HUES48 (cell line): Measurements from ENCODE around the gene MAN2A1.

ENCODE experiments used
- H3K27ac ChIP-seq: one replicate; pipeline ENCODE4 v1.7.0; 2013; ENCODE audit warnings: low read depth, low read length, inconsistent platforms
- H3K27me3 ChIP-seq: 2 replicates; pipeline ENCODE4 v1.6.1; 2013; ENCODE audit warnings: mild to moderate bottlenecking, low read length; ENCODE audit not compliant: control insufficient read depth, insufficient read depth
- H3K36me3 ChIP-seq: 2 replicates; pipeline ENCODE4 v1.6.1; 2013; ENCODE audit warnings: low read length; ENCODE audit not compliant: control insufficient read depth, insufficient read depth
- H3K4me1 ChIP-seq: 2 replicates; pipeline ENCODE4 v1.6.1; 2013; ENCODE audit warnings: mild to moderate bottlenecking, low read length; ENCODE audit not compliant: control insufficient read depth, insufficient read depth
- H3K4me3 ChIP-seq: 2 replicates; pipeline ENCODE4 v1.5.1; 2013; ENCODE audit warnings: mild to moderate bottlenecking, low read depth, low read length
- H3K9ac ChIP-seq: 2 replicates; pipeline ENCODE4 v1.6.1; 2013; ENCODE audit warnings: mild to moderate bottlenecking, low read depth, low read length, moderate library complexity
- H3K9me3 ChIP-seq: 2 replicates; pipeline ENCODE4 v1.6.1; 2013; ENCODE audit warnings: low read length; ENCODE audit not compliant: control insufficient read depth, insufficient read depth

The MAN2A1 gene

DNA sequence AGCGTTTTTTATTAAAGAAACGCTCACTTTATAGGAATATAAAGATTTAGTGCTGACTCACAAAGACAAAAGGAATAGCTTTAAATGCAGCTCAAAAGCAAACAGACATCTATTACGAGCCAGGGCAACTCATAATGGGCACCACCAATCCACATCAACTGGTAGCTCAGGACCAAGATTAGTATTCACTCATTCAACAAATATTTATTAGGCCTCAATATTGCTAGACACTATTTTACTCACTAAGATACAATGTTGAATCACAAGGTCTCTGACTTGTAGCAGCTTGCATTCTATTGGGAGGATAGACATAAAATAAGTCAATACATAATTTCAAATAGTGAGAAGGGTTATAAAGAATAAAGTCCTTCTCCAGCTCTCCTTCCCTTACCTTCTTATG lies 8.0 kb upstream of the MAN2A1 start:
- Histone ChIP-seq H3K27ac (no peak overlapping the region), H3K27me3 (no peaks in the 10 kb centered on the region), H3K9ac (no peak overlapping the region), H3K36me3 (no peaks in the 10 kb centered on the region), H3K4me1 (peaks cover 4% of the 10 kb centered on the region), H3K9me3 (no peaks in the 10 kb centered on the region), H3K4me3 (no peak overlapping the region)

DNA sequence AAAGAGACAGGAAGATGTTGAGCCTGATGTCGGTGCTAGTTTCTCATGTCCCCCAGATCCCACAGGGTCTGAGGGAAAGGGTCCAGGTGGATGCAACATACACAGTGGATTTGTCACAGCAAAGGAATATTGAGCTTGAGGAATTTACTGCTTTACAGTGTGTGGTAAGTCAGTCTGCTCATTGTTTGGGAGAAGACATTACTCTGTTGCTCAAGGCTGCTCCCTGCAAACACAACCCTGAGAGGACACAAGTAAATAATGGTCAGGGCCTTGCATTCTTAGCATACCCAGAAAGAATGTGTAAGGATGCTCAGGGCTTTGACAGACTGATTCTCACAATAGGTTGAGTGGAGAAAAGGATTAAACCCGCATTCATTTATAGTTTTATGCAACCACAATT lies 7.3 kb upstream of the MAN2A1 start:
- Histone ChIP-seq H3K27ac (no peak overlapping the region), H3K27me3 (no peaks in the 10 kb centered on the region), H3K9me3 (no peaks in the 10 kb centered on the region), H3K4me1 (peaks cover 4% of the 10 kb centered on the region), H3K9ac (no peak overlapping the region), H3K4me3 (no peak overlapping the region), H3K36me3 (no peaks in the 10 kb centered on the region)

DNA sequence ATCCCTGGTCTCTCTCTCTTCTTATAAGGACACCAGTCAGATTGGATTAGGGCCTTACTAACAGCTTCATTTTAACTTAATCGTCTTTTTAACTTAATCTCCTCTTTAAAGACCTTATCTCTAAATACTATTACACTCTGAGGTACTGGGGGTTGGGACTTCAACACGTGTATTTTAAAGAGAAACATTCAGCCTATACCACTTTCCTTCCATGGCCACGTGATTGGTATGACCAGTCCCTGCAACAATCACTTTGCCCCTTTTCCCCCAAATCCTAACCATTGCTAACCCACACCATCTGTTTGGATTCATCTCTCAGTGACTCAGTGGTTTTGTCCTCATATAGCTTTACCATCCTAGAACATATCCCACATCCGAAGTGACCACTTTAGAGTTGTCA lies 3.8 kb upstream of the MAN2A1 start:
- H3K27ac ChIP-seq, result no peak overlapping the region
- no peaks in the 10 kb centered on the region for H3K9me3 ChIP-seq
- H3K4me1 ChIP-seq, result no peaks in the 10 kb centered on the region
- no peak overlapping the region for H3K4me3 ChIP-seq
- no peaks in the 10 kb centered on the region for H3K36me3 ChIP-seq
- H3K9ac ChIP-seq, result no peak overlapping the region
- H3K27me3 ChIP-seq, result no peaks in the 10 kb centered on the region

DNA sequence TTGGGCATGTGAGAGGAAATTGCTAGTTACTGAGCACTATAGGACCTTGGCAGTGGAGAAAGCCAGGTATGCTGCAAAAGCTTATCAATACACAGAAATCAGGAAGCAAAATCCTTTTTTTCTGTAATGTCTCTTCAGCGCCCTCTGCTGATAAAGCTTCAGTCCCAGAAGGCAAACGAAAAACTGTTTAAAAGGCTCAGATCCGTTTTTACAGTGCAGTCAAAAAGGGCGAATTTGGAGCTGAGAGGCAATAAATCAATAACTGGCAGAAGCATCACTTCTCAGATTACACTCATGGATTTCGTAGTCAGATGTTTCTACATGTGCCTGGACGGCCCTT lies 1.1 kb upstream of the MAN2A1 start:
- Histone ChIP-seq H3K36me3 (no peaks in the 10 kb centered on the region), H3K4me1 (peaks cover 18% of the 10 kb centered on the region), H3K27me3 (no peaks in the 10 kb centered on the region), H3K9ac (peak overlapping the region; percentile 52), H3K4me3 (peak overlapping the region; percentile 96), H3K9me3 (no peaks in the 10 kb centered on the region), H3K27ac (peak overlapping the region; percentile 95)

DNA sequence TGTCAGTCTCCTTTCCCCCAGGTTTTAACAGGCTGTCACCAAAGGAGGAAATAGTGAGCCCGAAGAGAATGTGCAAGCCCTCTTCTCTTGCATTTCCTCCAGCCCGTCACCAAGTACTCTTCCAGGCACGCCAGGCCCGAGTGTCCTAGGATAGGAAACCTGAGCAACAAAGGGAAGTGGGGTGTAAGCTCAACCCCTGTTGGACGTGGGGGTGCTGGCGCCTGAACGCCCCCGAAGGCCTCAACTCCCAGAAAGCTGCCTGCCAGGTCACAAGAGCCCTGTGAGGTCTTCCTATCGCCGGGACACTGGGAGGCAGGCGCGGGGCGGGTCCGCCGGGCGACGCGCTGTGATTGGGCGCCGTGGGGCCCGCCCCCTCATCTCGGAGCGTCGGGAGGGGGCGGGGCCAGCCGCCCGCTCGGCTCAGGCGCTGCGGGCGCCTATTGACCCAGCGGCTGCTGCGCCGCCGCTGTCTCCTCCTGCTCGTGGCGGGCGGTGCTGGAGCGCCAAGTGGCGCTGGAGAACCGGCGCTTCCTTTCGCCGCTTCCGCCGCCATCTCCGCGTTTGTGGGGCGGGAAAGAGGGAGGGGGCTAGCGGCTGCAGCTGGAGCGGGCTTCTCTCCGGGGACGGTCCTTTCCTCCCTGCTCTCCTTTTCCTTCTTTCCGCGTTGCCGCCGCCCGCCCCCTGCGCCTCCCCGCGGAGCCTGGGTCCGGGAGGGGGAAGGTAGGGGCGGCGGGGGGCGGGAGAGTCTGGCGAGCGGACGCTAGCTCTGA lies 572 bp upstream of the MAN2A1 start:
- H3K27me3 ChIP-seq, result no peaks in the 10 kb centered on the region
- H3K4me1 ChIP-seq, result peaks cover 24% of the 10 kb centered on the region
- peak overlapping the region; percentile 80 for H3K9ac ChIP-seq
- H3K36me3 ChIP-seq, result no peaks in the 10 kb centered on the region
- H3K9me3 ChIP-seq, result no peaks in the 10 kb centered on the region
- peak overlapping the region; percentile 95 for H3K27ac ChIP-seq
- H3K4me3 ChIP-seq, result peak overlapping the region; percentile 96

DNA sequence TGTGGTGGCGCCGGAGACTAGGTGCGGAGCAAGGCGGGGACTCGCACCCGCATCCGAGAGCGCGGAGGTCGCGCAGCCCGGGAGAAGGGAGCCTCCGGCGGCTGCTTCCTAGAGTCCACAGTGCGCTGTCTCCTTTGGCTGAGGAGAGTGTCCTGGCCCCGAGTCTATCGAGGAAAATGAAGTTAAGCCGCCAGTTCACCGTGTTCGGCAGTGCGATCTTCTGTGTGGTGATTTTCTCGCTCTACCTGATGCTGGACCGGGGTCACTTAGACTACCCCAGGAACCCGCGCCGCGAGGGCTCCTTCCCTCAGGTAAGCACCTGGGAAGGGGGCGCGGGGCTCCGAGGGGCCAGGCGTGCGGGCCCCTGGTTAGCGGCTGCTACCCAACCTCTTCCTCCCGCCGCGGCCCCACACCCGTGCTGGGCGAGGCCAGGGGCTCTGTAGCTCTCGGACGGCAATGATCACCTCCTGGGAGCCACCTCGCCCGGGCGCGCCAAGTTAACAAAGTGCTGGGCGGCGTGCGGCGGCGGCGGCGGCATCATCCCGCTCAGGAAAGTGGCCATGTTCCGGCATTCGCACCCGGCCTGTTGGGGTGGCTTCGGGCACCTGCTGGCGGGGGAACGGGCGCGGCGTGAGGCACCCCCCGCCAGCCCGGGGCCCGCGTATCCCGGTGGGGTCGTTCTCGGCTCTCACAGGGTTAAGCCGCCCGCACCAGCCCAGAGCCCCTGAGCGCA lies 681 bp downstream of the MAN2A1 start:
- Histone ChIP-seq H3K4me1 (peaks cover 36% of the 10 kb centered on the region), H3K36me3 (no peaks in the 10 kb centered on the region), H3K27me3 (no peaks in the 10 kb centered on the region), H3K4me3 (peak overlapping the region; percentile 96), H3K27ac (peak overlapping the region; percentile 95), H3K9me3 (no peaks in the 10 kb centered on the region), H3K9ac (peak overlapping the region; percentile 80)

DNA sequence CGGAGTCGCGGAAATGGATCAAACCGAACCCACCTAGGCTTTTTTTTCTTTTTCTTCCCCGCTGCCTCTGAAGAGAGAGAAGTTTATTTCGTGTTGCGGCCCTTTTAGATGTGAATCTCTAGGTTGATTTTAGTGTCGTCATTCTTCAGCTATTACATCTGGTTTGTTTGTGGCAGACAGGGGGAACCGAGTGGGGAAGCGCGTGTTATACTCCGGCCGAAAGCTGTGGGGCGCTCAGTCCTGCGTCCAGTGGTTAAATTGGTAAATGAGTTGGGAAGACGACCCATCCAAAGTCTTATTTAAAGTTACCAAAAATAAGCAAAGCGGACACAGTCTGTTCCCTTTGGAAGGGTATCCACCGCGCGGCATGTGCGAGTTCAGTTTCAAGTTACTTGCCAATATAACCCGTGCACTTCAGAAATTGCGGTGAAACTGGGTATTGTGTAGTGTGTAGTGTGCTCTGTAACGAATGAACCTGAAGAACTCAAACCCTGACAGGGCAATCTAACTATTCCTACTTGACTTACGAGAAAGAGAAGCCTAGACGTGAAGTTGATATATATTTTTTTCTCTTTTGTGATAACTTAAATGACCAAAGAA lies 1.3 kb downstream of the MAN2A1 start:
- no peaks in the 10 kb centered on the region for H3K27me3 ChIP-seq
- peak overlapping the region; percentile 96 for H3K4me3 ChIP-seq
- no peaks in the 10 kb centered on the region for H3K36me3 ChIP-seq
- no peaks in the 10 kb centered on the region for H3K9me3 ChIP-seq
- peak overlapping the region; percentile 80 for H3K9ac ChIP-seq
- H3K27ac ChIP-seq, result peak overlapping the region; percentile 95
- H3K4me1 ChIP-seq, result peaks cover 41% of the 10 kb centered on the region

DNA sequence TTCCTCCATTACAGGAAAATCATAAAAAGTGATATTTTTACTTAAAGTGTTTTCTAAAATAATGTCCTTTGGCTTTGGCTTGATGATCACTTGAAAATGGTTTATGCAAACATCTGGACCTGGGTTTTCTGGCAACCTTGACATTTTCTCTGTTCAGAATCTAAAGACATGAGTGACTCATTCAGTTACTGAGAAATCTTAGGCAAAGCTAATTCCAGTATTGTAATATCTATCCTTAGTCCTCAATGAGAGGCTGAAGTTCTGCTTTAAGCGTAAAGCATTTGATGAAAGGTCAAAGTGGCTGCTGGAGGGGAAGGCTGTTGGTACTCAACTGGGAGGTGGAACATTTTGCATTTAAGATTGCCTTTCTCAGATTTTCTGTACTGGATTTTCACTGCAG lies 2.3 kb downstream of the MAN2A1 start:
- H3K4me1 ChIP-seq, result peaks cover 49% of the 10 kb centered on the region
- H3K27me3 ChIP-seq, result no peaks in the 10 kb centered on the region
- no peaks in the 10 kb centered on the region for H3K9me3 ChIP-seq
- H3K27ac ChIP-seq, result no peak overlapping the region
- peak overlapping the region; percentile 96 for H3K4me3 ChIP-seq
- H3K36me3 ChIP-seq, result no peaks in the 10 kb centered on the region
- H3K9ac ChIP-seq, result no peak overlapping the region

DNA sequence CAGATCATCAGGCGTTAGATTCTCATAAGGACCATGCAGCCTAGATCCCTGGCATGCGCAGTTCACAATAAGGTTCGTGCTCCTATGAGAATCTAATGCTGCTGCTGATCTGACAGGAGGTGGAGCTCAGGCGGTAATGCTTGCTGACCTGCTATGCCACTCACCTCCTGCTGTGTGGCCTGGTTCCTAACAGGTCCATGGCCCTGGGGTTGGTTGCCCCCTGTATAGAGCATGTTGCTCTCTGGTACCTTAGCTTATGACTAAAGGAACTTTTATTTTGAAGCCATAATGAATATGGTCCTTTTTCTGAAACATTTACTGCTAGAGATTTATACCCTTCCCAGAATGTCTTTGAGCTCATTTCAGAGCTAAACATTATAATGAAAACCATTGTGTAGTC lies 3.1 kb downstream of the MAN2A1 start:
- H3K27ac ChIP-seq, result no peak overlapping the region
- no peaks in the 10 kb centered on the region for H3K27me3 ChIP-seq
- H3K9me3 ChIP-seq, result no peaks in the 10 kb centered on the region
- H3K36me3 ChIP-seq, result no peaks in the 10 kb centered on the region
- H3K4me3 ChIP-seq, result peak overlapping the region; percentile 36; the same call in 1 of the 2 replicates
- H3K9ac ChIP-seq, result no peak overlapping the region
- peaks cover 58% of the 10 kb centered on the region for H3K4me1 ChIP-seq

DNA sequence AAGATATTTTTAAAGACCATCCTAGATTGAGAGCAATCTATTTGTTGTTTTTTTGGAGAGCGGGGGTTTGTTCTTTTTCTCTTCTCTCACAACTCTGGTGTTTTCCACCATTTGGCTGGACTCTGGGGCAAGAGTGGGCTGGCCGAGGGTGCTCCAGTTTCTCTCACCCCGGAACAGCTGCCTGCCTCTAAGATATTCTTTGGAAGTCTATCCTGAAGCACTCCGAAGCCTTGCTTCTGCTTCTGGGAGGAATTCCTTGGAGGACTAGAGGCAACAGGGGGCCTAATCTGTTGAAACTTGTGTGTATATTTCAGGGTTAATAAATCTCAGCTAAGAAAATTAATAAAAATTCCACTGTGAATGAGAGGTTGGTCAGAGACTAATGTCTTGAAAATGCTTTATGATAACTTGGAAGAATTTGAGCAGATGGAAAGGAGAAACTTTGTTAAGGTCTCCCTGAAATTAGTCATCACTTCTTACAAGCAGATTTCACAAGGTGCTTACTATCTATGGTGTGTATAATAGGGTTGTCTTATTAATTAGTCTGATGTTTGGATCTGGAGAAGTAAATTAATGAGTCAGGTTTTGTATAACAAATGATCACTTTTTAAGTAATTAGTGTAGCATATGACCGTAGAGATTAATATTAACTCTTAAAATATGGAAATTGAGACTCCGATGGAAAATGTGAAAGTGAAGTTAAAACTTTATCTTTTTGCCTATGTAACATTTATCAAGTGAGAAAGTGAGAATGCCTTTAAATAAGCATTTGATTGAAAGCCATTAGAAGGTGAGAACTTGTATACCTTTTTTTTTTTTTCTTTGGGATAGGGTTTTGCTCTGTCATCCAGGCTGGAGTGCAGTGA lies 4.0 kb downstream of the MAN2A1 start:
- Histone ChIP-seq H3K27ac (no peak overlapping the region), H3K36me3 (no peaks in the 10 kb centered on the region; the same call in 1 of the 2 replicates), H3K4me3 (peak overlapping the region; percentile 36), H3K9ac (no peak overlapping the region), H3K4me1 (peaks cover 67% of the 10 kb centered on the region), H3K9me3 (no peaks in the 10 kb centered on the region), H3K27me3 (no peaks in the 10 kb centered on the region)
